Measurements from ENCODE around the gene KLHL8. TPM values are rescaled to one million over a fixed set of nuclear protein-coding genes. Genes with fewer than 3 reads are reported as not detected.

KLHL8 gene
- 8.5 and 10.3 TPM in 2 replicates for total RNA-seq

DNA sequence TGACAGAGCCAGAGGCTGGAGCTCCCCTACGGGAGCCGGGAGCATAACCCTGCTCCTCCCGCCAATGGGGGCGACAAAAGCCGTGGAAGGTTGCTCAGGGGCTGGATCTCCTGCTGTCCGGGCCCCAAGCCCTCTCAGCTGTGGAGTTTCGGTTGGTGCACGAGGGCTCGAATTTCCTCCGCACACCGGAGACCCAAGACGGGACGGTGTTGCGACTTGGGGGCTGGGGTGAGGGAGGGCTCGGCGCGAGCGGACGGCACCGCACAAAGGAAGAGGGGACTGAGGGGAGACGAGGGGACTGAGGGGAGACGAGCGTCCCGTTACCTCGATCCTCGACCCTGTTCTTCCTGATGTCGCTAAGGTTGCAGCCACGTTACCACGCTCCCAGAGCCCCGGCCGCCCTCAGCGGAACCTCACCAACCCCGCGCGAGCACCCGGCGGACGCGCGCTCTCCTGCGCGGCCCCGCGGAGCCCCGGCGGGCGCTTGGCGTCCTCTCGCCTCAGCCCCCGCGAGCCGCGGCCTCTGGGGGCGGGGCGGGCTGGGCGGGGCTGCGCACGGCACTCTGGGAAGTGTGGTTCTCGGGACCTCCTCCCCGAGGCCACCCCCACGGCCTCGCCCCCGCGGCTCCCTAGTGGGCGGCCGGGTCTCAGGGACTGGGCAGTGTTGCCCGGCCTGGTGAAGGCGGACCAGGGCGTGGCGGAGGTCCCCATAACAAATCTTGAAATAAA, at the start of gene KLHL8:
KLHL8 (minus strand) TSS at position 525 of the 729 bp plus-strand sequence. CDS start 25,079 bp downstream, outside the sequence.

Other genes starting within 250 kb of the KLHL8 start
- under 0.01 TPM in 1 of 2 replicates, not detected in the other for gene HSD17B13, start 102.3 kb upstream of the KLHL8 start, total RNA-seq
- 31.2 and 37.2 TPM in 2 replicates for gene HSD17B11, start 170.6 kb upstream of the KLHL8 start, total RNA-seq
- gene NUDT9, start 202.0 kb upstream of the KLHL8 start, total RNA-seq: 12.7 and 17.3 TPM in 2 replicates